ENCODE results near the gene BLOC1S1.

- TF ChIP-seq CTCF (IDR thresholded peaks at IDR 0.05; ENCODE audit: insufficient read depth, low read depth, low read length) (no peak), EZH2 (IDR thresholded peaks at IDR 0.05; ENCODE audit: insufficient read depth, low read length) (no peak)
Measured at GRCh38 chr12:55698965-55699364, 16.9 kb upstream of the BLOC1S1 start.
